Lower leg skin (tissue), 4 donors: ENCODE data around the gene TUFM. TPM values are rescaled to one million over a fixed set of nuclear protein-coding genes. Genes with fewer than 3 reads are reported as not detected.

ENCODE experiments used
- DNase-seq, 2 donors: peaks; one replicate each; pipeline ENCODE4 v3.0.0-alpha.2; 2019; ENCODE audit warnings: low spot score in 2 of 2
- H3K4me3 ChIP-seq: fragments of 200-600 bp; sonication (generic); 2 replicates; pipeline ENCODE4 v1.5.1; 2017; ENCODE audit warnings: mild to moderate bottlenecking, low read depth; ENCODE audit not compliant: poor library complexity, severe bottlenecking
- CTCF ChIP-seq, 3 donors: fragments of 450-650 bp; IDR thresholded peaks; one replicate each; pipeline ENCODE4 v1.5.1; 2016; ENCODE audit warnings: antibody characterized with exemption in 3 of 3, mild to moderate bottlenecking in 3 of 3, moderate library complexity in 2 of 3
- POLR2A ChIP-seq, 2 donors: fragments of 450-650 bp; IDR thresholded peaks; one replicate each; pipeline ENCODE4 v1.6.1; 2016 to 2017; ENCODE audit warnings: antibody characterized with exemption in 2 of 2, mild to moderate bottlenecking in 1 of 2, moderate library complexity in 1 of 2
- WGBS, 2 donors: methylation state at CpG; one replicate each; pipeline ENCODE4 v1.1.5; 2018; 5-methylcytosine and 5-hydroxymethylcytosine counted together
- intact Hi-C: fragments of 100-400 bp; cut with DNase I; formaldehyde crosslinking; loops from one replicate; pipeline ENCODE4 v1.15.0; 2023; ENCODE audit warnings: low total_unique reads
- total RNA-seq, 4 donors: library from RNA; depleted of rRNA; stranded (reverse); fragments of >200 nt; gene quantifications; one replicate each; pipeline ENCODE4 v1.1.0, GENCODE V29; 2016

The TUFM gene
- total RNA-seq, 4 donors from 2014 or later = 103 to 121 (median 110) TPM

- 54 to 72% methylated on average over 13 of the region's 17 CpGs for WGBS, 2 donors
- no peak for DNase-seq
- intact Hi-C loops = loop anchor here (5.0 kb wide), 1 partner anchor 71 kb away; no protein-coding TSS in a partner anchor
- H3K4me3 ChIP-seq = no peak overlapping the region
- no peak for TF ChIP-seq CTCF (IDR thresholded peaks at IDR 0.05)
- no peak for TF ChIP-seq POLR2A (IDR thresholded peaks at IDR 0.05)
These were observed 30.0 kb upstream of the TUFM start for GRCh38 chr16:28876019-28876659.

DNA sequence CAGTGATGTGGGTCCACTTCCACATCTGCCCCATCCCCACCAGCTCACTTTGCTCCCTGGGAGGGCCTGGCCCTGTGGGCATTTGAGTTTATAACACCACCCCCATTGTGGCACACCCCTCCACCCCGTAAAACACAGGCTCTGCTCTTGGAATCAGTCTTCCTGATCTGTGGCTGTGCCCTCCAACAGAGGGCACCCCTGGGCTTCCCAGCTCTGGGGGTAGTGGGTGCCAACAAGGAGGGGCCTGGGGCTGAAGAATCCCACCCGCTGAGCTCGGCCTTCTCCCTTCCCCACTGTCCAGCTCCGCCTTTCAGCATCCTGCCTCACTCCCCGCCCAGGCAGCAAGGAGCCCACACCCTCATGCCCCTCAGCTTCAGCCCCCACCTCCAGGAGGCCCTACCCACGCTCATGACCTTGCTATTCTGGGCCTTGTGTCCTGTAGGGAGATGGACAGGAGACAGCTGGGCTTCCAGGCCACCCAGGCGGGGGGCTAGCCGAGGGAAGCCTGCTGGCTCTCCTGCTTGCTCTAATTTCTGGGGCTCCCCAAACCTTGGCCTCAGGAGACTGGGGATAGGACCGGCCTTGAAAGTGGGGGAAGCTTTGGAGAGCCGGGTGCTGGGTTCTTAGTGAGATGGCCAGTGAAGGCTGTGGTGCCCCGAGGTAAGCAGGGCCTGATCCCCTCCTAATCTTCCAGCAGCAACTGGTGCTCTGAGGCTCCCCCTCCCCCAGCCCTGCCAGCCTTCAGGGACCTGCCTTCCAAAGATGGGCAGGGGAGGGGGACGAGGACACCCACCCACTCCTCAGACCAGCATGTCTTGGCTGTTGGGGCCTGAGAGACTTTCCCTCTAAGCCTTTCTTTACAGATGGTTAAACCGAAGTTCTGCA, 29.2 kb upstream of the TUFM start:
- TF ChIP-seq CTCF (IDR thresholded peaks at IDR 0.05) (no peak), POLR2A (IDR thresholded peaks at IDR 0.05) (no peak)
- WGBS, 2 donors = 56 to 61% methylated on average over 12 to 13 of the region's 13 CpGs
- no peak for DNase-seq
- H3K4me3 ChIP-seq = no peak overlapping the region
- intact Hi-C loops = loop anchor here (5.0 kb wide), 1 partner anchor 72 kb away; no protein-coding TSS in a partner anchor

- no peak for DNase-seq
- WGBS, 2 donors = 82 to 92% methylated on average over 6 of the region's 6 CpGs
- intact Hi-C loops = no loop called here
- no peak overlapping the region for H3K4me3 ChIP-seq
- TF ChIP-seq CTCF (IDR thresholded peaks at IDR 0.05) = no peak
- no peak for TF ChIP-seq POLR2A (IDR thresholded peaks at IDR 0.05)
These were observed 28.3 kb upstream of the TUFM start for GRCh38 chr16:28874406-28874805.

- no peak for TF ChIP-seq POLR2A (IDR thresholded peaks at IDR 0.05)
- no peak for TF ChIP-seq CTCF (IDR thresholded peaks at IDR 0.05)
- intact Hi-C loops = no loop called here
- no peak for DNase-seq
- 87 to 88% methylated on average over 17 to 18 of the region's 18 CpGs for WGBS, 2 donors
- no peak overlapping the region for H3K4me3 ChIP-seq
These were observed 27.5 kb upstream of the TUFM start for GRCh38 chr16:28873543-28874201.

GRCh38 chr16:28872952-28873351, 26.8 kb upstream of the TUFM start:
- TF ChIP-seq POLR2A (IDR thresholded peaks at IDR 0.05) (no peak), CTCF (IDR thresholded peaks at IDR 0.05) (no peak)
- intact Hi-C loops = no loop called here
- no peak for DNase-seq
- H3K4me3 ChIP-seq = no peak overlapping the region
- 87% methylated on average over 15 of the region's 15 CpGs for WGBS, 2 donors
